Upper lobe of left lung (tissue), 6 donors: Measurements from ENCODE around the gene OBSCN. TPM values are rescaled to one million over a fixed set of nuclear protein-coding genes. Genes with fewer than 3 reads are reported as not detected.

ENCODE experiments used
- ATAC-seq, 2 donors: fragments of 200-7000 bp; cut with Tn5 transposase; one replicate each; pipeline ENCODE4 v1.9.1; 2022; ENCODE audit warnings: mild to moderate bottlenecking in 2 of 2, moderate library complexity in 2 of 2; ENCODE audit not compliant: low FRiP score in 2 of 2
- DNase-seq, 2 donors: peaks; one replicate each; pipeline ENCODE4 v3.0.0-alpha.2; 2019 to 2020
- H3K27ac ChIP-seq, 4 donors: fragments of 200-600 bp; sonication (generic); one replicate each; pipeline ENCODE4 v1.5.1; 2016 to 2019
- H3K27me3 ChIP-seq, 4 donors: fragments of 200-600 bp; sonication (generic); one replicate each; pipeline ENCODE4 v1.5.1; 2017 to 2019
- H3K36me3 ChIP-seq, 4 donors: fragments of 200-600 bp; sonication (generic); one replicate each; pipeline ENCODE4 v1.5.1; 2016 to 2019
- H3K4me1 ChIP-seq, 4 donors: fragments of 200-600 bp; sonication (generic); one replicate each; pipeline ENCODE4 v1.5.1; 2018 to 2019
- H3K4me3 ChIP-seq, 4 donors: fragments of 200-600 bp; sonication (generic); one replicate each; pipeline ENCODE4 v1.5.1; 2017 to 2019; ENCODE audit warnings: mild to moderate bottlenecking in 2 of 4, moderate library complexity in 1 of 4
- H3K9me3 ChIP-seq, 4 donors: fragments of 200-600 bp; sonication (generic); one replicate each; pipeline ENCODE4 v1.5.1; 2018 to 2019
- EP300 ChIP-seq, 4 donors: sonication (generic); formaldehyde crosslinking; IDR thresholded peaks; one replicate each; pipeline ENCODE4 v1.5.1; 2017; ENCODE audit warnings: antibody characterized with exemption in 4 of 4, control low read depth in 2 of 4
- POLR2A ChIP-seq, 4 donors: fragments of 450-650 bp; IDR thresholded peaks; one replicate each; pipeline ENCODE4 v1.5.1; 2016 to 2017; ENCODE audit warnings: antibody characterized with exemption in 4 of 4, mild to moderate bottlenecking in 2 of 4
- POLR2AphosphoS5 ChIP-seq, 2 donors: sonication (generic); formaldehyde crosslinking; IDR thresholded peaks; one replicate each; pipeline ENCODE4 v1.5.1; 2017; ENCODE audit warnings: antibody characterized with exemption in 2 of 2
- WGBS, 2 donors: methylation state at CpG; one replicate each; pipeline ENCODE4 v1.1.5; 2017 to 2018; 5-methylcytosine and 5-hydroxymethylcytosine counted together
- total RNA-seq, 6 donors: library from RNA; depleted of rRNA in 4 of 6; stranded (reverse); fragments of >200 nt in 4 of 6; gene quantifications; one replicate each; pipeline versions ENCODE4 v1.1.0 to v1.2.1, GENCODE V29; 2016 to 2021
- TF ChIP-seq, protein P1 (sequence below), 6 experiments: fragments of 450-650 bp in 4 of 6; fragments of 200-600 bp in 2 of 6; sonication (generic) in 2 of 6; IDR thresholded peaks; one replicate each; pipeline ENCODE4 v1.5.1; 2016 to 2019; ENCODE audit warnings: antibody characterized with exemption in 6 of 6
- donor health status: DM: no; HTN: no; CAD: no; lungs with moderate emphysema.
- donor health status: DM: no; HTN: yes; CAD: no; lungs with severe emphysema.

Gene OBSCN
- total RNA-seq, 6 donors from 2014 or later, result 15.7 to 160 (median 47.0) TPM

DNA sequence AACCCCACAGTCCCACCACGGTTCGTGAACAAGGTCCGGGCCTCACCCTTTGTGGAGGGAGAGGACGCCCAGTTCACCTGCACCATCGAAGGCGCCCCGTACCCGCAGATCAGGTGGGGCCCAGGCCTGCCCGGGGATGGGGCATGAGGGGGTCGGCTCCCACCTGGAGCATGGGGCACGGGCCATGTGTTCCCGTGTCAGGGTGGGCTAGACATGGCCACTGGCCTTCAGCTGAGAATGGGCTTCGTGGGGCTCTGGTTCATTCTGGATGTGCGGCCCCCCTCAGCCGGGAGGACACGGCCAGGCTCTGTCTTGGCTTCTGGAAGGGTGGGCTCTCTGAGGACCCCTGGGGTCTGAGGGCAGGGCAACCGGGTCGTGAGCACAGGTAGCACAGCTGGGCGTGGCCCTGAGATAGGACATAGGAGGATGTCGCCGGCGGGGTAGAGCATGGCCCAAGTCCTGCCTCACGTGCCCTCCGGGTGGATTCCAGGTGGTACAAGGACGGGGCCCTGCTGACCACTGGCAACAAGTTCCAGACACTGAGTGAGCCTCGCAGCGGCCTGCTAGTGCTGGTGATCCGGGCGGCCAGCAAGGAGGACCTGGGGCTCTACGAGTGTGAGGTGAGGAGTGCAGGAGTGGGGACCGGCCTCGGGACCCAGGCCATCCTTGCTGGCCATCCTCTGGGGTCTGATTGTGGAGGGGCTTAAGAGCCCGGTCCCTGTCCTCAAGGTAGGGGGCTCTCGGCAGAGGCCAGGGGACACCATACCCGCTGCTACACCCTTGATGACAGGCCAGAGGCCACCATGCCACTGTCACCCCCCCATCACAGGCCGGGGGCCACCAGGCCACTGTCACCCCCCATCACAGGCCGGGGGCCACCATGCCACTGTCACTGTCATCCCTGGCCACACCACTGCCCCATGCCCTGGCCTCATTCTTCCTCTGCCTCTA is 143.3 kb downstream of the OBSCN start:
- Histone ChIP-seq H3K9me3 (no peaks in the 10 kb centered on the region), H3K36me3 (peaks cover 0 to 20% (median 3%) of the 10 kb centered on the region in 4 donors), H3K27me3 (no peaks in the 10 kb centered on the region), H3K4me3 (no peak overlapping the region), H3K27ac (no peak overlapping the region), H3K4me1 (no peaks in the 10 kb centered on the region)
- DNase-seq, result peak in 1 of 2 donors; percentile 69
- no peak for ATAC-seq
- TF ChIP-seq, protein P1, sequence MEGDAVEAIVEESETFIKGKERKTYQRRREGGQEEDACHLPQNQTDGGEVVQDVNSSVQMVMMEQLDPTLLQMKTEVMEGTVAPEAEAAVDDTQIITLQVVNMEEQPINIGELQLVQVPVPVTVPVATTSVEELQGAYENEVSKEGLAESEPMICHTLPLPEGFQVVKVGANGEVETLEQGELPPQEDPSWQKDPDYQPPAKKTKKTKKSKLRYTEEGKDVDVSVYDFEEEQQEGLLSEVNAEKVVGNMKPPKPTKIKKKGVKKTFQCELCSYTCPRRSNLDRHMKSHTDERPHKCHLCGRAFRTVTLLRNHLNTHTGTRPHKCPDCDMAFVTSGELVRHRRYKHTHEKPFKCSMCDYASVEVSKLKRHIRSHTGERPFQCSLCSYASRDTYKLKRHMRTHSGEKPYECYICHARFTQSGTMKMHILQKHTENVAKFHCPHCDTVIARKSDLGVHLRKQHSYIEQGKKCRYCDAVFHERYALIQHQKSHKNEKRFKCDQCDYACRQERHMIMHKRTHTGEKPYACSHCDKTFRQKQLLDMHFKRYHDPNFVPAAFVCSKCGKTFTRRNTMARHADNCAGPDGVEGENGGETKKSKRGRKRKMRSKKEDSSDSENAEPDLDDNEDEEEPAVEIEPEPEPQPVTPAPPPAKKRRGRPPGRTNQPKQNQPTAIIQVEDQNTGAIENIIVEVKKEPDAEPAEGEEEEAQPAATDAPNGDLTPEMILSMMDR (IDR thresholded peaks at IDR 0.05), result no peak
- TF ChIP-seq POLR2A (IDR thresholded peaks at IDR 0.05), result no peak
- no peak for TF ChIP-seq EP300 (IDR thresholded peaks at IDR 0.05)
- no peak for TF ChIP-seq POLR2AphosphoS5 (IDR thresholded peaks at IDR 0.05)
- 91 to 93% methylated on average over 26 to 28 of the region's 37 CpGs for WGBS, 2 donors

DNA sequence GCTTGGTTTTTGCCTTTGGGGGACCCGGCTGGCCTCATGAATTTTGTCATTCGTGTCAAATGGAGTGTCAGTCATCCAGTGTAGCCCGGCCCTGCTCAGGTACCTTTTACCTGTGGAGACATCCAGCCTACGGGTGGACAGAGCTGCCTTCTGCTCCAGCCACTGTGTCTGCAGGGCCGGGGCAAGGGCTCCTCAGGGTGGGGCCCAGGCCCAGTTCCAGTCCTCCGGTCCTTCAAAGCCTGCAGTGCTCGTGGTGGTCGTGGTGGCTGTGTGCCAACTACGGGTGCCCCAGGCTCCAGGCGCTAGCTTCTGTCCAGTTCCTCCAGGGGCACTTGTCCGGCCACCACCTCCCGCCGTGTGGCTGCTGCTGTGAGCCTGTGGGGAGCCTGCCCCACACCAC is 144.0 kb downstream of the OBSCN start:
- no peaks in the 10 kb centered on the region for H3K27me3 ChIP-seq
- WGBS, 2 donors, result 88 to 92% methylated on average over 8 to 11 of the region's 13 CpGs
- H3K4me3 ChIP-seq, result no peak overlapping the region
- DNase-seq, result peak in 1 of 2 donors; percentile 67
- H3K27ac ChIP-seq, result no peak overlapping the region
- peaks cover 0 to 20% (median 3%) of the 10 kb centered on the region in 4 donors for H3K36me3 ChIP-seq
- H3K4me1 ChIP-seq, result no peaks in the 10 kb centered on the region
- no peaks in the 10 kb centered on the region for H3K9me3 ChIP-seq
- no peak for ATAC-seq
- TF ChIP-seq, protein P1 (IDR thresholded peaks at IDR 0.05), result no peak
- TF ChIP-seq POLR2A (IDR thresholded peaks at IDR 0.05) (no peak), POLR2AphosphoS5 (IDR thresholded peaks at IDR 0.05) (no peak), EP300 (IDR thresholded peaks at IDR 0.05) (no peak)

DNA sequence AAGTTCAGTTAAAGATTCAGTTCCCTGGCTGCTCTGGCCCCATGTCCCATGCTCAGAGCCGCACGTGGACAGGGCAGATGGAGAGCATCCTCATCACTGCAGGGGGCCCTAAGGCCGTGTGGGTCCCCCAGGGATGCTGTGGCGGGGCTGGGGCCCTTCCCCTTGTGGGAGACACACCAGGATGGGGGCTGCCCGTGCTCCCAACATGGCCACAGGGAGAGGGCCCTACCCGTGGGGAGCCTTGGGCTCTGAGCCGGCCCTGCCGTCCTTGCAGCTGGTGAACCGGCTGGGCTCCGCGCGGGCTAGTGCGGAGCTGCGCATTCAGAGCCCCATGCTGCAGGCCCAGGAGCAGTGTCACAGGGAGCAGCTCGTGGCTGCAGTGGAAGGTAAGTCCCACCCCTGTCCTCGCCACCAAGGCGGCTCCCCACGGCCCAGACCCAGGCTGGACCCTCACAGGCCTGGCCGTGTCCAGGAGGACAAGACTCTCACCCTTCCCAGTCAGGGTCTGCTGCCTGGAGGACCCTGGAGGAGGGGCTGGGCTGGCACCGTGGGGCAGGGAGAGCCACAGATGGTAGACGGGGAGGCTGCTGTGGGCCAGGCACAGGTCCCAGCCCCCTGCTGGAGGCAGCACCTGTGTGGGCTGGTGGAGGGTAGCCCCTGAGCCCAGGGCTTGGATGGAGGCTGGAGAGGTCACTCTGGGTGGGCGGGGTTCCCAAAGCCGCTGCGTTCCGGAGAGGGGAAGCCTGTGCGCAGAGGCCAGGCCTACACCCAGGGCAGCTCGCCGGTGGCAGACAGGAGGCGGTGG is 145.0 kb downstream of the OBSCN start:
- Histone ChIP-seq H3K4me3 (no peak overlapping the region), H3K36me3 (peaks cover 0 to 20% (median 3%) of the 10 kb centered on the region in 4 donors), H3K4me1 (no peaks in the 10 kb centered on the region), H3K9me3 (no peaks in the 10 kb centered on the region), H3K27me3 (no peaks in the 10 kb centered on the region), H3K27ac (no peak overlapping the region)
- ATAC-seq (no peak), DNase-seq (peak in 1 of 2 donors; percentile 73)
- 97% methylated on average over 12 to 23 of the region's 29 CpGs for WGBS, 2 donors
- TF ChIP-seq, protein P1 (IDR thresholded peaks at IDR 0.05), result no peak
- TF ChIP-seq EP300 (IDR thresholded peaks at IDR 0.05) (no peak), POLR2AphosphoS5 (IDR thresholded peaks at IDR 0.05) (no peak), POLR2A (IDR thresholded peaks at IDR 0.05) (no peak)

DNA sequence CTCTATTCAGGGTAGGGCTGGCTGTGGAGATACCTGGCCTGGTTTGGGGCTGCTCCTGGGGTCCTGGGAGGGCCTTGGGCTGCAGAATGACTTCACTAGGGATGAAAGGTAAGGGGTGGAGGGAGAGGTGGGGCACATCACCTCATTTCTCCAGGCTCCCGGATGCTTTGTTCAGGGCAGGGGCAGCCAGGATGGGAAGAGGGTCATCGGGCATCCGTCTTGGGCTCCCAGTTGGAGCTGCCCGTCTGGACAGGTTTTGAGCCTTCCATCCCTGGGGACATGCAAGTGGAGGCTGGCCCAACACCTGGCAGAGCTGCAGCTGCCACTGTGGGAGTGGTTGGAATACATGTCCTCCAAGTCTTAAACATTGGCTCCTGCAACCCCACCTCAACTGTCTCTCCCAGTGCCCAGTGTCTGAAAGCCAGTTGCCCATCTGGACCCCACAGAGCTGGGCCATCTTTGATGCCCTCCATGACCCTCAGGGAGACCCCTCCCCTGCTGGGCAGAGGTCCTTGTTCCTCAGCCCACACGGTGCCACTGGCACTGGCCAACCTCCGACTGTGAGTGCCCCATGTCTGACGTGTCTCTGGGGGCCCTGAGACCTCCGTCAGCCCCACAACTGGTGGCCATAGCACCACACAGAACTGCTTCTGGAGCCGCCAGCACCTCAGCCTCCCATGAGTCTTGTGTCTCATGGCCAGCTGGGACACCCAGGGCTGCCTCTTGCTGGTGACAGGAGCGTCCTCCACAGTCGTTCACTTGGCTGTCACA is 145.9 kb downstream of the OBSCN start:
- H3K27me3 ChIP-seq, result no peaks in the 10 kb centered on the region
- peaks cover 0 to 20% (median 3%) of the 10 kb centered on the region in 4 donors for H3K36me3 ChIP-seq
- ATAC-seq (no peak), DNase-seq (peak in 1 of 2 donors; percentile 43)
- TF ChIP-seq POLR2A (IDR thresholded peaks at IDR 0.05) (no peak), EP300 (IDR thresholded peaks at IDR 0.05) (no peak), POLR2AphosphoS5 (IDR thresholded peaks at IDR 0.05) (no peak)
- TF ChIP-seq, protein P1 (IDR thresholded peaks at IDR 0.05), result no peak
- H3K4me3 ChIP-seq, result no peak overlapping the region
- 93 to 94% methylated on average over 5 to 11 of the region's 11 CpGs for WGBS, 2 donors
- no peak overlapping the region for H3K27ac ChIP-seq
- no peaks in the 10 kb centered on the region for H3K4me1 ChIP-seq
- no peaks in the 10 kb centered on the region for H3K9me3 ChIP-seq
